Ishikawa (cell line): Measurements from ENCODE around the gene BCL2L1.

ENCODE experiments used
- TF ChIP-seq, protein P1 (sequence below): IDR thresholded peaks from 2 replicates; pipeline ENCODE4 v1.6.1; 2012; ENCODE audit warnings: low read depth, mild to moderate bottlenecking
- TF ChIP-seq, protein P2 (sequence below): IDR thresholded peaks from 2 replicates; pipeline ENCODE4 v1.6.1; 2012

DNA sequence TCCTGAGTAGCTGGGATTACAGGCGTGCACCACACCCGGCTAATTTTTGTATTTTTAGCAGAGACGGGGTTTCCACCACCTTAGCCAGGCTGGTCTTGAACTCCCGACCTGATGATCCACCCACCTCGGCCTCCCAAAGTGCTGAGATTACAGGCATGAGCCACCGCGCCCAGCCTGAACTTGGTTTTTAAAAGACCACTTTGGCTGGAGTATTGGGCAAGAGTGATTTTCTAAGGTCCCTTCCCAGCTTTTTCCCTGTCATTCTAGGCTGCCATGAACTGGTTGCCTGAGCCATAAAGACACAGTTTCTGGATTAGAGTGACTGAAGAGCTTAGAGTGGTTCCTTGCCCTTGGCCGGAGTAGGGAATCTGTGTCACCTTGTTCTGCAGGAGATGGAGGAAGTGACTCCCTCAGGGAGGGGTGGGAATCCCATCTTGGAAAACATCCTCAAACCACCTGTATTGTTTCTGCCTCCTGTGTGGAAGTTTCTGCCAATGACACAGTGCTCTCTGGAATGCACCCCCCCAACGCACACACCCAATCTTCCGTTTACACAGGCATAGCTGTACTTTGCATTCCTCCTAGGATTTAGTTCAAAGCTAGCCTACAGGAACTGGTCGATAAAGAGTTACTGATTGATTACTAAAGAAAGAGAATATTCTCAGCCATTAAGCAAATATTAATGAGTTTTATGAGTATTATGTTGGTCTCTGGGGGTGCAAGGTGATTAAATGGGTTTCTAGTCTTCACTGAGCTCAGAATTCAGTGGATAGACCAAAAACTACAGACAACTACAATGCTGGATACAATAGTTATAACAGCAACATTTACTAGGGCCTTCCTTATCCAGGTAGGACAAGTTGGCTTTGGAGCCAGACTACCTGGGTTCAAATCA, 18.2 kb downstream of the BCL2L1 start:
- TF ChIP-seq, protein P1, sequence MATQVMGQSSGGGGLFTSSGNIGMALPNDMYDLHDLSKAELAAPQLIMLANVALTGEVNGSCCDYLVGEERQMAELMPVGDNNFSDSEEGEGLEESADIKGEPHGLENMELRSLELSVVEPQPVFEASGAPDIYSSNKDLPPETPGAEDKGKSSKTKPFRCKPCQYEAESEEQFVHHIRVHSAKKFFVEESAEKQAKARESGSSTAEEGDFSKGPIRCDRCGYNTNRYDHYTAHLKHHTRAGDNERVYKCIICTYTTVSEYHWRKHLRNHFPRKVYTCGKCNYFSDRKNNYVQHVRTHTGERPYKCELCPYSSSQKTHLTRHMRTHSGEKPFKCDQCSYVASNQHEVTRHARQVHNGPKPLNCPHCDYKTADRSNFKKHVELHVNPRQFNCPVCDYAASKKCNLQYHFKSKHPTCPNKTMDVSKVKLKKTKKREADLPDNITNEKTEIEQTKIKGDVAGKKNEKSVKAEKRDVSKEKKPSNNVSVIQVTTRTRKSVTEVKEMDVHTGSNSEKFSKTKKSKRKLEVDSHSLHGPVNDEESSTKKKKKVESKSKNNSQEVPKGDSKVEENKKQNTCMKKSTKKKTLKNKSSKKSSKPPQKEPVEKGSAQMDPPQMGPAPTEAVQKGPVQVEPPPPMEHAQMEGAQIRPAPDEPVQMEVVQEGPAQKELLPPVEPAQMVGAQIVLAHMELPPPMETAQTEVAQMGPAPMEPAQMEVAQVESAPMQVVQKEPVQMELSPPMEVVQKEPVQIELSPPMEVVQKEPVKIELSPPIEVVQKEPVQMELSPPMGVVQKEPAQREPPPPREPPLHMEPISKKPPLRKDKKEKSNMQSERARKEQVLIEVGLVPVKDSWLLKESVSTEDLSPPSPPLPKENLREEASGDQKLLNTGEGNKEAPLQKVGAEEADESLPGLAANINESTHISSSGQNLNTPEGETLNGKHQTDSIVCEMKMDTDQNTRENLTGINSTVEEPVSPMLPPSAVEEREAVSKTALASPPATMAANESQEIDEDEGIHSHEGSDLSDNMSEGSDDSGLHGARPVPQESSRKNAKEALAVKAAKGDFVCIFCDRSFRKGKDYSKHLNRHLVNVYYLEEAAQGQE = no peak
- TF ChIP-seq, protein P2, sequence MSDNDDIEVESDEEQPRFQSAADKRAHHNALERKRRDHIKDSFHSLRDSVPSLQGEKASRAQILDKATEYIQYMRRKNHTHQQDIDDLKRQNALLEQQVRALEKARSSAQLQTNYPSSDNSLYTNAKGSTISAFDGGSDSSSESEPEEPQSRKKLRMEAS = no peak
